ENCODE measurements around the gene BCL2L12.

BCL2L12 gene

DNA sequence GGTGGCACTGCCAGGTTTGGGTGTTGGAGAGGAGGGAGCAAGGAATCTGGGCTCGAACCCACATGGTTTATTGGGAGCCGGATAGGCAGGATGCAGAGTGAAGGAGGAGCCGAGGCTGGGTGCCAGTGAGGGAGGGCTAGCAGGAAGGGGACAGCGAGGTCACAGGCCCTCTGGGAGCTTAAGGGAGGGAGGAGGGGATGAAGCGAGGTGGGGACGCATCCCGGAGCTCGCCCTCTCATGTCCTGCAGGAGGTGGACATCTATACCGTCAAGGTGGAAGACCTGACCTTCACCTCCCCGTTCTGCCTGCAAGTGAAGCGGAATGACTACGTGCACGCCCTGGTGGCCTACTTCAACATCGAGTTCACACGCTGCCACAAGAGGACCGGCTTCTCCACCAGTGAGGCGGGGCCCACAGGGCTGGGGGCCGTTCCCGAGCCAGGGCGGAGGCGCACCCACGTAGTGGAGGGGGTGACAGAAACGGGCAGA, 20.2 kb downstream of the BCL2L12 start:
- no peak for DNase-seq (ENCODE audit: low spot score)

DNA sequence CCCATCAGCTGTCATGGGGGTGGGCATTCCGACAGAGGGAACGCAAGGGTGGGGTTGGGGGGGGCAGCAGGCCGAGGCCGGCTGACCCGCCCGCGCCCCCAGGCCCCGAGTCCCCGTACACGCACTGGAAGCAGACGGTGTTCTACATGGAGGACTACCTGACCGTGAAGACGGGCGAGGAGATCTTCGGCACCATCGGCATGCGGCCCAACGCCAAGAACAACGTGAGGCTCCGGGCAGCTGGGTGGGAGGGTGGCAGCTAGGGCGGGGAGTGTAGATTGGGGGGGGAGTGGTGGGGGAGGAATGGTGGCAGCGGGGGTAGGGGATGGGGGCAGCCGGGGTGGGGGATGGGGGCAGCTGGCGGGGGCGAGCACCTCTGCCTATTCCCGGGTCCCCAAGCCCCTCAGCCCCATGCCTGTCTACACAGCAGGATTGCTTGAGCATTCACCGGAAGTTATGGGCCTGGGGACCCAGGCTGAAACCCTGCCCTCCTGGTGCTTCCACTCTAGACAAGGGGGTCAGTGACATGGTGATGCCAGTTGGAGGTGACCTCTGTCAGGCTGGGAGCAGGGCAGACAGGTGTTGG, 20.9 kb downstream of the BCL2L12 start:
- no peak for DNase-seq (ENCODE audit: low spot score)

DNA sequence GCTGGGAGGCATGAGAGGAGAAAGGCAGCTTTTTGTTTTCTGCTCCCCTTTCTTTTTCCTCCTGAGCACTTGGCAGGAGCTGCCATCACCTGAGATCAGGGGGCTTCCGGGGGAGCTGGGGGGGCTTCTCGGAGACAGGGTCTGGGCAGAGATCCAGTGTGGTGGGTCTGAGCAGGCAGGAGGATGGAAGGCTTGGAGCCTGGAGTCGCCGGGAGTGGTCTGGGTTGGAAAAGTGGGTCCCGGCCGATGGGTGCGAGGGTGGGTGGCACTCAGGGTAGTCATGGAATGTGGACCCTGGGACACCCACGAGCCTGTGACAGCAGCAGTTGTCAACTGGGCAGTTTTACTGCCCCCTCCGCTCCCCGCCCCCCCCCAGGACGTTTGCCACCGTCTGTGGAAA, 21.4 kb downstream of the BCL2L12 start:
- DNase-seq (ENCODE audit: low spot score), result no peak

DNA sequence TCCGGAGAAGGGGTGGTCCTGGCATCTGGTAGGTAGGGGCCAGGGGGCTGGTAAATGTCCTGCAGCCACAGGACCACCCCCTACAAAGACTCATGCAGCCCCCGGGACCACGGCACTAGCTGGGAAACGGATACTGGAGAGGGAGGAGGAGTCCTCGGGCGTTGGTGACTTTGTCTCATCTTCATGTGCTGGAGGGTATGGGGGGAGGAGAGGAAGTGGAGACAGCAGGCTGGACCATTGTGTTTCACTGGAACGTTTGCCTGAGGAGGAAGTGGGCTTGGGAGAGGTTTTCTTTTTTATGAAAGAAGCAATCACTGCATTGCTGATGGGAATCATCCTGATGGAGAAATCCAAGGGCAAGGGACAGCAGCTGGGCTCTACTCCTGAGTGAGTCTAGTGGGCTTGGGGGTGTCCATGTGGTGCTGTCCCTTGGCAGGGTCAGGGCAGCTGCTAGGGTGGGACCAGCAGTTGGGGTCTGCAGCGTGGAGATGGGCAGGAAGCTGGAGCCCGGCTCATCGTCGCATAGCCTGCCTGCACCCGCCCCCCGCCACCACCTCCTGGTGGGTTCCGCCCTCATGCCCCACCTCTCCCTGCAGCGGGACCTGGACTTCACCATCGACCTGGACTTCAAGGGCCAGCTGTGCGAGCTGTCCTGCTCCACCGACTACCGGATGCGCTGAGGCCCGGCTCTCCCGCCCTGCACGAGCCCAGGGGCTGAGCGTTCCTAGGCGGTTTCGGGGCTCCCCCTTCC, 22.0 kb downstream of the BCL2L12 start:
- no peak for DNase-seq (ENCODE audit: low spot score)

DNA sequence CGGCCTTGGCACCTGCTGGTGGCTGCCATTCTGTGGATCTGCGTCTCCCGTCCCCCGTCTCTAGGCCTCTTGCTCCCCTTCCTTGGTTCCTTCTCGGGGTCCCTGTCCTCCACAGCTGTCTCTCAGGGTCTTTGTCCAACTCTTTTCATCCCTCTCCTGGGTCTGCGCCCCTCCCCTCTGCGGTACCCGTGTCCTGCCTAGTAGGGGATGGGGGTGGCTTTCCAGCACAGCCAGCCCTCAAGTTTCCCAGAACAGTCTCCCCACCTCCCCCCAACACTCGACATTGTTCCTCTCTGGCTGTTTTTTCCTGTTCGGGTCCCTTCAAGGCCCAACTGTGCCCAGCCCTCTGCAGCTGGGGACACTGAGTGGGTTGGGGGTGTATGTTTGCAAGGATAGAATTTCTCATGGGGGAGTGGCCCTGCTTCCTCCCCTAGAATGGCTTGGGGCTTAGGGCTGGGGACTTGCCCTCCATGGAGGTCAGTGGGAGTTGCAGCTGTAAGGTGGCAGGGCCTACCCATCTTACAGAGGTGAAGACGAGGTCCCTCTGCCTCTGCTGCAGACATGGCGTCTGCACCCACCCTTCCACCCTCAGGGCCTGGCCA, 22.9 kb downstream of the BCL2L12 start:
- no peak for DNase-seq (ENCODE audit: low spot score)

DNA sequence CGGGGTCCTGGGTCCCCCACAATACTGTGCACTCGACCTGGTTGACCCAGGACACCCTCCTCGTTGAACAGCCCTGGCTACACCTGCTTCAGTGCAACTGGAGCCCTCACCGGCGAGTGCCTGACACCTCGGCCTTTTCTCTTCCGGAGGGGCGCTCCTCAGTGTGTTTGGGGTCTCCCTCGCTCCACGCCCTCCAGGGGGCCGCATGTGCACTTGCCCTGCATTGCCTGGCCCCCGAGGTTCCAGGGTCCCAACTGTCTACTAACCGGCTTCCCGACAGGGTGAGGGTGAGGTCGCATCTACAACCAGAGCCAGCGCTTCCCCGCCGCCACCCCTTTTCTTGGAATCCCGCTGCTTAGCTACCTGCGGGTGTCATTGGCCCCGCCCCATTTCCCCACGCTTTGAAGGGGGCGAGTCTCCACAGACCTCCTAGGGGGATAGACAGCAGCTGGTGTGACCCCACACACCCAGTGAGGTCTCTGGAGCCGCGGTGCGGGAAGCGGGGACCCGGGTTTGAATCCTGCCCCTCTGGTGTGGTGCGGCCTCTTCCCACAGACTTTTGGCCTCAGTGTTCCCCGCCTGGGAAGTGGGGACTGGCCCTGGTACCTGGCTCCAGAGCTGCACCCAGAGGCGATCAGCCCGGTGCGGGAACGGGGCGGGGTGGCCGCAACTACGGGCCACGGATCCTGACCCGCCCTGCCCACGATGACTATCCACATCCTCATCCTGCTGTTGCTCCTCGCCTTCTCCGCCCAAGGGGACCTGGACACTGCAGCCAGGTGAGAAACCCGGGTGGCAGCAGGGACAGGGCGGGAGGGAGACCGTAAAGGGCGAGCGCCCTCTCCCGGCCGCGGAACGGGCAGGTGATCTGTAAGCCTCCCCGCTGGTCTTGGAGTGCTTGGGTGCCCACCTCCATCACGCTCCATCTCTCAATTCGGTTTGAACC, 23.7 kb downstream of the BCL2L12 start, which contains the start of gene ADM5:
Gene ADM5 (plus strand): TSS at position 462 of the 946 bp plus-strand sequence. CDS start 244 bp downstream, at position 706.
- peak; percentile 58 for DNase-seq (ENCODE audit: low spot score)

DNA sequence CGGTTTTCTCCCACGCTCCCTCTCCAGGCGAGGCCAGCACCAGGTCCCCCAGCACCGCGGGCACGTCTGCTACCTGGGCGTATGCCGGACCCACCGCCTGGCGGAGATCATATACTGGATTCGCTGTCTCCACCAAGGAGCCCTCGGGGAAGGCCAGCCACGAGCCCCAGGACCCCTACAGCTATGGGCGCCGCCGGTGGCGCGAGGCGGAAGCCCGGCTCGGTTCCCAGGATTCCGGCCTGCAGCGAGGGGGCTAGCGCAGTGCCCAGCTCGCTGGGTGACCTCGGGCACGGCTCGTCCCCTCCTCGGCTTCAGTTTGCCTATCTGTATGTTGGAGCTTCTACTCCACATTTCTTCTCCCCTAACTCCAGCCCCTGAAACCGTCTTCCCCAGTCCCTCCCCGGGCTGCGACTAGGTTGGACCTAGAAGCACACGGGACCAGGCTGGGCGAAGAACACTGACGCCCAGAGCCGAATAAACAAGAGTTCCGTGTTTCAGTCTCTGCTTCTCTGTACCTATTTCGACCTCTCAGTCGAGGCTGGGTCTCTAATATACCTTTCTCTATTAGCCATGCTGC, 24.4 kb downstream of the BCL2L12 start:
- no peak for DNase-seq (ENCODE audit: low spot score)

DNA sequence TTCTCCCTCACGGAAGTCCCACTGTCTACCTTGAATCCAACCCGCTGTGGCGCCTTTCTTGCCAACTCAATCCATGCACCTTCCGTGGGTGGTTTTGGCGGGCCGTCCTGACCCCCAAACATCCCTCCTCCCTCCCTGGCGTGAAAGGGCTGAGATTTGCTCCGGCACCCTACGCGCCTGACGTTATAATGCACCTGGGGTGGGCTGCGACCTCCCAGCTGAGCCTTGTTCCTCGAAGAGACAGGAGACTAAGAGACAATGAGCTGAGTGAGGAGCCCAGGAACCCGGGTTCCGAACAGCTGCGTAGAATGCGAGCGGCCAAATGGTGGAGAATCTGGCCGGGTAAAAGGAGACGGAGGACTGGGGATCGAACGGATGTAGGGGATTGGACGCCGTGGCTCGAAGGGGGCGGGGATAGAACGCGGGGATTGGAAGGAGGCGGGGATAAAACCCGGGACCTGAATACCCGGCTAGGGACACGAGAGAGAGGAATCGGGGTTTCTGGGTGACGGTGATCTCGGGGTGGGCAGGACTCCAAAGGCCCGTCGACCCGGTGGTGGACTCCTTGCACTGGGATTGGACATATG, 25.0 kb downstream of the BCL2L12 start, which contains the start of gene CPT1C:
Gene CPT1C (plus strand): TSS at position 461 of the 587 bp plus-strand sequence. CDS start 1,137 bp downstream, outside the sequence.
- DNase-seq (ENCODE audit: low spot score), result peak; percentile 93

DNA sequence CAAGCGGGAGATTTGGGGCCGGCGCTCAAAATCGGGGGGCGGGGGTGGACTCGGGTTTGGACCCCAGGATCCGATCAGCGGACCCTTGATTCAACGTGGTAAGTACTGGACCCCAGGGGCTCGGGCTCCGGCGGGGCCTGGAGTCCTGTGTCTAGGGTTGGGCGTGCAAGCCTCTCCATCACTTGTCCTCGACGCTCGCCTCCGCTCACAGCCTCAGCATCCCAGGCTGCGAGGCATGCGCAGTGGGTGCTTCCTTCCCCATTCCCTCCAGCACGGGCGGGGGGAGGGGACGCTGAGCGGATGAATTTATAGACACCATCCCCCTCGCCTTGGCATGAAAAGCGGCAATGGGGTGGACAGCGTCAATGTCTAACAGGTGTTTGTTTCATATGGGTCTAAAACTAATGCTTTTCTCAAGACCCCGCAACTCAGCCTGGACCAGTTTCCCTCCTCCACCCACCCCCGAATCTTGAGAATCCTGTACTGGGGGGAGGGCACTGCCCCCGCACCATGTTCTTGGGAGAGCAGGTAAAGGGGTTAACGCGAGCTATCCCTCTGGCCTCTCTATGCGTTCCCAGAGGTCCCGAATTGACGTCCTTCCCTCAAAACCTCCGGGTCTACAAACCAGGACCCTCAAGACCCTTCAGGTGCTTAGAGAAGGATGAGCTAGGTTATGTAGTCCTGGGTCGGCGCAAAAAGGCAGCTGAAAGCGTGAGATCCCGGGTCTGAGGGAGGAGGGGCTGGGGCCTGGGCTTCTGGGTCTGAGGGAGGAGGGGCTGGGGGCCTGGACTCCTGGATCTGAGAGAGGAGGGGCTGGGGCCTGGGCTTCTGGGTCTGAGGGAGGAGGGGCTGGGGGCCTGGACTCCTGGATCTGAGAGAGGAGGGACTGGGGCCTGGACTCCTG, 25.8 kb downstream of the BCL2L12 start:
- DNase-seq (ENCODE audit: low spot score), result peak; percentile 89

DNA sequence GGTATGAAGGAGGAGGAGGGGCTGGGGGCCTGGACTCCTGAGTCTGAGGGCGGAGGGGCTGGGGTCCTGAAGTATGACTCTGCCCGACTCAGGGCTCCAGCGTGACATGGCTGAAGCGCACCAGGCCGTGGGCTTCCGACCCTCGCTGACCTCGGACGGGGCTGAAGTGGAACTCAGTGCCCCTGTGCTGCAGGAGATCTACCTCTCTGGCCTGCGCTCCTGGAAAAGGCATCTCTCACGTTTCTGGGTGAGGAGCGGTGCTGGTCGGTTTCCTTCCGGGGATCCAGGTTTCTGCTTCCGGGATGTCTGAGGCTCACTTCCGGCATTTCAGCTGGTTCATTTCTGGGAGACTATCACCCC, 26.4 kb downstream of the BCL2L12 start:
- no peak for DNase-seq (ENCODE audit: low spot score)

DNA sequence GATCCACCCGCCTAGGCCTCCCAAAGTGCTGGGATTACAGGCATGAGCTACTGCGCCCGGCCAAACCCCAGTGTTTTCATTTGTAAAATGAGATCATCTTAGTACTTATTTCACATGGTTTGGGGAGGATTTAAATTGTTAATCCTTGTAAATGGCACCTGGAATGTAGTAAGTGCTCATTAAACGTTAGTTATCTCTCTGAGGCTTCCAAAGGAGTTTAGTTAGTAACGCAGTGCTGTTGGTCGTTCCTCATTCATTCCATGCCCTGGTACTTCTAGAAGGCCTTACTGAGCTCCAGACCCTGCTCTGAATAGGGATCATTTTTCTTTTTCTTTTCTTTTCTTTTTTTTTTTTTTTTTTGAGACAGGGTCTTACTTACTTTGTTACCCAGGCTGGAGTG, 30.4 kb downstream of the BCL2L12 start:
- DNase-seq (ENCODE audit: low spot score), result no peak

DNA sequence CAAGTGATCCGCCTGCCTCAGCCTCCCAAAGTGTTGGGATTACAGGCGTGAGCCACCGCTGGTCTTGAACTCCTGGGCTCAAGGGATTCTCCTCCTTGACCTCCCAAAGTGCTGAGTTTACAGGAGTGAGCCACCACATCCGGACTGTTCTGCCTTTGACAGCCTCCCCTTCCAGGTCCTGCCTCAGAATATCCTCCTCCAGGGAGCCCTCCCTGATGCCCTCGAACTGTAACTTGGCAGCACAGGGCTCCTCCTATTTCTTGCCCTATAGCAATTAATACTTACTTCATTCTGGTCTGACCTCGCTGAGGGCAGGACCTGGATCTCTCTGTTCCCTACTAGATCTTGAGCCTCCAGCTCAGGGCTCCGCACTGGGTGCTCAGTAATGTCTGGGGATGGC, 31.1 kb downstream of the BCL2L12 start:
- DNase-seq (ENCODE audit: low spot score), result no peak

DNA sequence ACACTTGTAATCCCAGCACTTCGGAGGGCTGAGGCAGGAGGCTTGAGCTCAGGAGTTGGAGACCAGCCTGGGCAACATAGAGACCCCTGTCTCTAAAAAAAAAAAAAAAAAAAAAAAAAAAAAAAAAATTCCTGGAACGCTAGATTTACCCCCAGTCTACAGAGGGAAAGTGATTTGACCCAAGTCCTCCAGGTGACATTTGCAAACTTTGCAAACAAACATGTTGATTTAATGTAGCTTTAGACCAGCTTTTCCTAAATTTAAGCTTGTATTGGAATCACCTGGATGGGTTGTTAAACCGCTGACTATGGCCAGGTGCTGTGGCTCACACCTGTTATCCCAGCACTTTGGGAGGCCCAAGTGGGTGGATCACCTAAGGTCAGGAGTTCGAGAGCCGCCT, 33.6 kb downstream of the BCL2L12 start:
- DNase-seq (ENCODE audit: low spot score), result no peak

DNA sequence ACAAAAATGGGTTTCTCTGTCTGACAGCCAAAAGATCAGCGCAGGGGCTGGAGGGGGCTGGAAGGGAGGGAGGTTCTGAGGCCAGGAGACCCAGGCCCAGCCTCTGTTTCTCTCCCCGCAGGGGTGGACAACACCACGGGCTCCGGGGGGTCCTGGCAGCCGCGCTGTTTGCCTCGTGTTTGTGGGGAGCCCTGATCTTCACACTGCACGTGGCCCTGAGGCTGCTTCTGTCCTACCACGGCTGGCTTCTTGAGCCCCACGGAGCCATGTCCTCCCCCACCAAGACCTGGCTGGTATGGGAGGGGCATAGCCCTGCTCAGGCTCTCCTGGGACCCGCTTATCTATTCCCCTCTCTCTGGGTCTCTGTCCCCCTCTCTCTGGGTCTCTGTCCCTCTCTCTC, 34.8 kb downstream of the BCL2L12 start:
- DNase-seq (ENCODE audit: low spot score), result no peak

DNA sequence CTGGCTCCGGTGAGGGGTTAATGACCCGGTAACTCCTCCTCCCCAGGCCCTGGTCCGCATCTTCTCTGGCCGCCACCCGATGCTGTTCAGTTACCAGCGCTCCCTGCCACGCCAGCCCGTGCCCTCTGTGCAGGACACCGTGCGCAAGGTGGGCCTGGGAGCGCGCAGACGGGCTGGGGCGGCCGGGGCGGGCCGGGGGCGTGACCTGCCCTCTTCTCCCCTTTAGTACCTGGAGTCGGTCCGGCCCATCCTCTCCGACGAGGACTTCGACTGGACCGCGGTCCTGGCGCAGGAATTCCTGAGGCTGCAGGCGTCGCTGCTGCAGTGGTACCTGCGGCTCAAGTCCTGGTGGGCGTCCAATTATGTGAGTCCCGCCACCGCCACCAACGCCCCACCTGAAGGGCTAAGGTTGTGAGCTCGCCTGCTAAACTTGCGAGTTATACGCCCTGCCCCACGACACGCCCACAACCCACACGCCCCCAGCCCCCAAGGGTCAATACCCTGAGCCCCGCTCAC, 35.6 kb downstream of the BCL2L12 start:
- DNase-seq (ENCODE audit: low spot score), result no peak

DNA sequence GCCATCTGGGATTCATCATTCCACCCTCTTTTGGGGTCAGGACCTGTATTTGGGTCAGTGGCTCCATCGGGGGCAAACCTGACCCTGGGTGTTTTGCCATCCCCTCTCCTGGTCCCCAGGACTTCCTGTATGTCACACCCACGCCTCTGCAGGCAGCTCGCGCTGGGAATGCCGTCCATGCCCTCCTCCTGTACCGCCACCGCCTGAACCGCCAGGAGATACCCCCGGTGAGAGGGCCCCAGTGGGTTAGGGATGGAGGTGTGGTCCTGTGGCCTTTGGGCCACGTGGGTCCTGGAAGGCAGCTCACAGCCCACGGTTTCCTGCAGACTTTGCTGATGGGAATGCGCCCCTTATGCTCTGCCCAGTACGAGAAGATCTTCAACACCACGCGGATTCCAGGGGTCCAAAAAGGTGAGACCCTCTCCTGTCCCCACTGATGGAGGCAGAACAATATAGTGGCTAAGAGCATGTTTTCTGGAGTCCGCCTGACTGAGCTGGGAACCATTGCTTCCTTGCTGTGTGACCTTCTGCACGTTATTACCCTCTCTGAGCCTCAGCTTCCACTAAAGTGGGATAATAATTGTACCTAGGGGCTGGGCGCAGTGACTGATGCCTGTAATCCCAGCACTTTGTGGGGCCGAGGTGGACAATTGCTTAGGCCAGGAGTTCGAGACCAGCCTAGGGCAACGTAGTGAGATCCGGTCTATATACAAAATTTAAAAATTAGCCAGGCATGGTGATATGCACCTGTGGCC, 39.3 kb downstream of the BCL2L12 start:
- no peak for DNase-seq (ENCODE audit: low spot score)

DNA sequence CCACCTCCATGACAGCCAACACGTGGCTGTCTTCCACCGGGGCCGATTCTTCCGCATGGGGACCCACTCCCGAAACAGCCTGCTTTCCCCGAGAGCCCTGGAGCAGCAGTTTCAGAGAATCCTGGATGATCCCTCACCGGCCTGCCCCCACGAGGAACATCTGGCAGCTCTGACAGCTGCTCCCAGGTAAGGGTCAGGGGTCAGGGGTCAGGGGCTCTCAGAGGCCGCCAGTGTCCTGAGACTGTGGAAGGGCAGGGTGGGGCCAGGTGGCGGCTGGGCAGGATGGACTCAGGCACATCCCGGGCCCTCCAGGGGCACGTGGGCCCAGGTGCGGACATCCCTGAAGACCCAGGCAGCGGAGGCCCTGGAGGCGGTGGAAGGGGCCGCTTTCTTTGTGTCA, 40.2 kb downstream of the BCL2L12 start:
- DNase-seq (ENCODE audit: low spot score), result no peak

DNA sequence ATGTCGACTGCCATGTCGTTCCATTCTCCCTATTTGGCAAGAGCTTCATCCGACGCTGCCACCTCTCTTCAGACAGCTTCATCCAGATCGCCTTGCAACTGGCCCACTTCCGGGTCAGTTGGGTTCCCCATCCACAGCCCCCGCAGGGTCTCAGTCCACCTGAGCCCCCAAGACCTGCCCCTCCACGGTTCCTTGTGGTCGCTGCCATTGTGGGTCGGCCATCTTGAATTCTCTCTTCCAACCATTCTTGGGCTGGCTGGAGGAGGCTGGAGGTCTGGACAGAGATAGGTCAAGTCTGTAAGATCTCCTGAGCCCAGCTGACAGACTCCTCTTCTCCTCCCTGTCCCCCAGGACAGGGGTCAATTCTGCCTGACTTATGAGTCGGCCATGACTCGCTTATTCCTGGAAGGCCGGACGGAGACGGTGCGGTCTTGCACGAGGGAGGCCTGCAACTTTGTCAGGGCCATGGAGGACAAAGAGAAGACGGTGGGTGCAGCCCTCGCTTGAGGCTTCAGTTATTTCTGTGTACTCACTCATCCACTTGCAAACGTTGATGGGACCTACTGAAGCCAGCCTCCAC, 44.7 kb downstream of the BCL2L12 start:
- DNase-seq (ENCODE audit: low spot score), result no peak

DNA sequence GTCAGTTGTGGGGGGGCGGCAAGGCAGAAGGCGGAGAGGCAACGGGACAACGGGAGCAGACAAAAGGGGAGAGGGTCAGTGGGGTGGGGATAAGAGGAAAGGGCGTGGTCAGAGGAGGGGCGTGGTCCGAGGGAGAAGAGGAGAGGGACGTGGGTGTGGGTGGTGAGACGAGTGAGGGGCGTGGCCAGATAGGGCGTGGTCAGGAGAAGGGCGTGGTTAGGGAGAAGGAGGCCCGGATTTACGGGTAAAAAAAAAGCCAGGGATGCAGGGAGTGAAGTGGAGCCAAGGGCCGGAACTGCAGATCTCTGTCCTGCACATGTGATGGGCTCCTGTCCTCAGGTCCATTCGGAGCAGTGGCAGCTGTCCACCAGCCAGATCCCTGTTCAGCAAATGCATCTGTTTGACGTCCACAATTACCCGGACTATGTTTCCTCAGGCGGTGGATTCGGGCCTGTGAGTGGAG, 46.7 kb downstream of the BCL2L12 start:
- no peak for DNase-seq (ENCODE audit: low spot score)
